ENCODE results near the gene DNAJC5G. TPM values are rescaled to one million over a fixed set of nuclear protein-coding genes. Genes with fewer than 3 reads are reported as not detected.

Gene DNAJC5G
- total RNA-seq, result not detected

DNA sequence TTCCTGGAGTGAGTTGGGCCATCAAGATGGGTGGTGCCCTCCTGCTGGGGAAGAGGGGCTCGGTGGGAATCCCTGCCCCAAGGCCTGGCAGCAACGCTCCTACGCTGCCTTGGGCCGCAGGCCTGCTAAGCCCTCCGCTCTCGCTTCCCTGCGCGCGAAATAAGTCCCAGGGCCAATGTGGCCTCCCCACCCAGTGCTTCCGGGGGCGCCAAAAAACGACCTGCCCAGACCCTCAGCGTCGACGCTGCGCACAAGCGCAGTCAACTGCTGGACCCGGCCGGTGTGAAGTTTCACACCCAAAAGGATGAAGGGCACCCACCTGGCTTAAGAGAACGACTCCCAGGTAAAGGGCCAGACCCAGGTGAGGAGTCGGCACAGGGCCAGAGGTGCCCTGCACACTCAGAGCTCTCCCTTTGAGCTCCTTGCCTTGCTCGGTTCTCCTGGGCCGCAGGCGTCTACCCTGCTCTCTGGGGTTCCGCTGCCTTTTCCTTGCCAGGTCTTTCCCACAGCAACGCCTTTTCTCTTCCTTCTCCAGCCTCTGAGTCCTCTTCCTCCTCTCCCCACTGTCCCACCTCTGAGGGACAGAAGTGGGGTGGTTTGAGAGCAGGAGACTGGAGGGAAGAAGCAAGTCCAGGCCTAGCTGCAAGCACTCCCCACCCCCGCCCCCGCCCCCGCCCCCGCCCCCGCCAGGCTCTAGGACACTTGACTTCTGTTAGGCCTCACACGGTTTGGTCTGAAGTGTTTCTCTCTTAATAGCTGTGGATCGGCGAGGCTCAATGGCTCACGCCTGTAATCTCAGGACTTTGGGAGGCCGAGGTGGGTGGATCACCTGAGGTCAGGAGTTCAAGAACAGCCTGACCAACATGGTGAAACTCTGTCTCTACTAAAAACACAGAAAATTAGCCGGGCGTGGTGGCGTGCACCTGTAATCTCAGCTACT is at the start of gene DNAJC5G:
DNAJC5G (plus strand) TSS at position 223 of the 940 bp plus-strand sequence. CDS start 1,296 bp downstream, outside the sequence.

DNA sequence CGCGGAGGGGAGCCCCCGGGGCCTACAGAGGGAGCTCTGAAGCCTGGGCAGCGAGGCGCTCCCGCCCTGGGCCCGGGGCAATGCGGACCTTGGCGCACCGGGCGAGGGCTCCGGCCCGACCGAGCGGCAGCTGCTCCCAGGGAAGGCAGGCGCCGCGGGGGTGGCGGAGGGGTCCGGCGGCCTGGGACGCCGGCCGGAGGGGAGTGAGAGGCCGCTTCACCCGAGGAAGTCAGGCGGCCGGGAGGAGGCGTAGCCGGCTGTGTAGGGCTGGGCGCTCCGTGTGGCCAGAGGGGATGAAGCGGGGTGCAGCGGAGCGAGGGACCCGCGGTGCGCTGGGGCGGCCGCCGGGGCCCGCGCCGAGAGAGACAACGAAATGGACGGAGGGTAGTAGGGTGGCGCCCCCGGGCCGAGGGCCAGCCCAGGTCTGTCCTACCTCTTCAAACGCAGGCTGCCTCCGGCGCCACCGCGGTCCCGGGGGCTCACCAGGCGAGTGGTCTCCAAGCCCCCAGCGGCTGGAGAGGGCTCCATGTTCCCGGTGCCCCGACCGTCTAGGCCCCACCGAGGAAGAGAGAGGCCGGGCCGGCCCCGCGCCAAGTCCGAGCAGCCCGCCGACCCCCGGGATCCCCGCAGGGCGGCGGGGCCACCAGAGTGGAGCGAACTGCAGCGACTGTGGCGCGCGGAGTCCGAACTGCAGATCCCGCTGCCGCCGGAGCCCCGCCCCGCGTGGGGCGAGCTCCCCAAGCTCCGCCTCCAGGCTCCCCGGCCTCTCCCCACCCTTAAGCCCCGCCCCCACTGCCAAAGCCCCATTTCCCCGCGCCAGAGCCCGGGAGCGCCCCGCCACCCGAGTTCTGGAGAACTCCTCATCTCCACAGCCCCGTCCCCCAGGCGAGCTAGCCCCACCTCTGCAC is 12.6 kb upstream of the DNAJC5G start, which contains the start of gene SLC30A3:
SLC30A3 (minus strand) TSS at position 669 of the 908 bp plus-strand sequence; CDS start at position 528, 141 bp downstream.

GRCh38 chr2:27281855-27282559 is 6.8 kb downstream of the DNAJC5G start, which contains the start of gene TRIM54:
TSS of gene TRIM54 (plus strand) at chr2:27282429. CDS start at chr2:27282732, 303 bp downstream.

DNA sequence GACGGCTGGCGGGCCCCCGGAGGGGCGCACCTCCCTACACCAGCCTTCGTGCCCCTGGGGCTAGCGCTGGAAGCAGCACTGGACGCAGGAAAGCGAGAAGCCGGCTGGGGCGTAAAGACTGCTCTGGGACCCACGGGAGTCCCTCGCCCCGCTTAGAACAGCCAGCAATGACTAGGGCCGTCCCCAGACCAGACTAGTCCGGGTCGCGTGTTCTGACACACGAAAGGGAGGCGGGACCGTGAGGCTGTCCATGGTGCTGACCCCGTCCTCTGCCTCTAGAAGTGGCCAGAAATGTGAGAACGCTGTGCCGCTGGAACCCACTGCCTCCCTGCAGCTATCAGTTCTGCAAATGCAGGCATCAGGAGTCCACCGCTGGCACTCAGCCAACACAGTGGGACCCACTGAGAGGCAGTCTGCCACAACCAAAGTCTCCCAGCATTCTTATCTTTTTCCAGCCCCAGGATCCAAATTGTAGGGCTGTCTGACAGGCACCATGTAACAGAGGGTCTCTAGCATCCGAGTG is 33.2 kb downstream of the DNAJC5G start, which contains the start of gene UCN:
UCN (minus strand) TSS at position 87 of the 523 bp plus-strand sequence. CDS start 550 bp downstream, outside the sequence.

GRCh38 chr2:27322766-27323595 is 47.7 kb downstream of the DNAJC5G start, which contains the start of gene MPV17:
TSS of gene MPV17 (minus strand) at chr2:27323097. CDS start at chr2:27322517, 580 bp downstream.

Other genes starting within 250 kb of the DNAJC5G start
- gene TMEM214, start 242.5 kb upstream of the DNAJC5G start, total RNA-seq, result 61.0 TPM
- gene AGBL5, start 223.8 kb upstream of the DNAJC5G start, total RNA-seq, result 19.0 TPM
- 272 TPM for gene OST4, start 203.8 kb upstream of the DNAJC5G start, total RNA-seq
- gene EMILIN1, start 196.8 kb upstream of the DNAJC5G start, total RNA-seq, result 72.2 TPM
- 2.5 TPM for gene KHK, start 188.7 kb upstream of the DNAJC5G start, total RNA-seq
- 12.1 TPM for gene CGREF1, start 156.3 kb upstream of the DNAJC5G start, total RNA-seq
- gene ABHD1, start 151.6 kb upstream of the DNAJC5G start, total RNA-seq, result 0.49 TPM
- 41.9 TPM for gene PREB, start 140.8 kb upstream of the DNAJC5G start, total RNA-seq
- gene PRR30, start 136.0 kb upstream of the DNAJC5G start, total RNA-seq, result not detected
- 0.11 TPM for gene TCF23, start 126.4 kb upstream of the DNAJC5G start, total RNA-seq
- gene ATRAID, start 63.4 kb upstream of the DNAJC5G start, total RNA-seq, result 102 TPM
- 40.4 TPM for gene SLC5A6, start 63.2 kb upstream of the DNAJC5G start, total RNA-seq
- 34.4 TPM for gene CAD, start 58.1 kb upstream of the DNAJC5G start, total RNA-seq
- gene SLC30A3, start 12.4 kb upstream of the DNAJC5G start, total RNA-seq, result 0.27 TPM
- gene TRIM54, start 7.0 kb downstream of the DNAJC5G start, total RNA-seq, result 4.7 TPM
- gene UCN, start 33.0 kb downstream of the DNAJC5G start, total RNA-seq, result 4.7 TPM
- 62.5 TPM for gene MPV17, start 47.7 kb downstream of the DNAJC5G start, total RNA-seq
- gene GTF3C2, start 81.3 kb downstream of the DNAJC5G start, total RNA-seq, result 46.5 TPM
- 30.0 TPM for gene EIF2B4, start 94.9 kb downstream of the DNAJC5G start, total RNA-seq
- gene SNX17, start 95.2 kb downstream of the DNAJC5G start, total RNA-seq, result 72.6 TPM
- 11.6 TPM for gene ZNF513, start 105.3 kb downstream of the DNAJC5G start, total RNA-seq
- gene PPM1G, start 134.2 kb downstream of the DNAJC5G start, total RNA-seq, result 54.4 TPM
- 108 TPM for gene NRBP1, start 153.2 kb downstream of the DNAJC5G start, total RNA-seq
- gene KRTCAP3, start 166.9 kb downstream of the DNAJC5G start, total RNA-seq, result not detected
- gene IFT172, start 214.3 kb downstream of the DNAJC5G start, total RNA-seq, result 57.2 TPM
- 13.7 TPM for gene FNDC4, start 219.8 kb downstream of the DNAJC5G start, total RNA-seq
- gene GCKR, start 221.4 kb downstream of the DNAJC5G start, total RNA-seq, result not detected